Hepatocyte (in vitro differentiated cells): Measurements from ENCODE around the gene THAP2. TPM values are rescaled to one million over a fixed set of nuclear protein-coding genes. Genes with fewer than 3 reads are reported as not detected.

Experiments used
- DNase-seq: peaks from one replicate; pipeline ENCODE4 v3.0.0-alpha.2; 2016; ENCODE audit warnings: low spot score
- H2AFZ ChIP-seq: fragments of 200-600 bp; sonication (generic); 2 replicates; pipeline ENCODE4 v1.6.0; 2016; ENCODE audit warnings: antibody characterized with exemption, mild to moderate bottlenecking
- H3K27ac ChIP-seq: fragments of 200-600 bp; sonication (generic); 2 replicates; pipeline ENCODE4 v1.5.1; 2016; ENCODE audit warnings: mild to moderate bottlenecking
- H3K27me3 ChIP-seq: fragments of 200-600 bp; sonication (generic); 2 replicates; pipeline ENCODE4 v1.6.1; 2016
- H3K36me3 ChIP-seq: fragments of 200-600 bp; sonication (generic); replicated peaks from 2 replicates; pipeline ENCODE4 v1.5.1; 2016; ENCODE audit warnings: low read depth; ENCODE audit not compliant: insufficient read depth
- H3K4me1 ChIP-seq: fragments of 200-600 bp; sonication (generic); 2 replicates; pipeline ENCODE4 v1.5.1; 2016; ENCODE audit warnings: mild to moderate bottlenecking, moderate library complexity; ENCODE audit not compliant: insufficient read depth
- H3K4me2 ChIP-seq: fragments of 200-600 bp; sonication (generic); 2 replicates; pipeline ENCODE4 v1.6.0; 2016
- H3K4me3 ChIP-seq: fragments of 200-600 bp; sonication (generic); 2 replicates; pipeline ENCODE4 v1.5.1; 2016; ENCODE audit warnings: mild to moderate bottlenecking
- H3K79me2 ChIP-seq: fragments of 200-600 bp; sonication (generic); 2 replicates; pipeline ENCODE4 v1.6.0; 2017; ENCODE audit warnings: mild to moderate bottlenecking
- H3K9me2 ChIP-seq: fragments of 200-600 bp; sonication (generic); replicated peaks from 2 replicates; pipeline ENCODE4 v1.6.0; 2017; ENCODE audit warnings: mild to moderate bottlenecking; ENCODE audit not compliant: insufficient read depth
- H3K9me3 ChIP-seq: fragments of 200-600 bp; sonication (generic); 2 replicates; pipeline ENCODE4 v1.5.1; 2016; ENCODE audit warnings: low read depth, mild to moderate bottlenecking
- H4K20me1 ChIP-seq: fragments of 200-600 bp; sonication (generic); 2 replicates; pipeline ENCODE4 v1.6.0; 2016; ENCODE audit warnings: mild to moderate bottlenecking; ENCODE audit not compliant: insufficient read depth, poor library complexity, severe bottlenecking
- EZH2 ChIP-seq: fragments of 200-600 bp; sonication (generic); IDR thresholded peaks from 2 replicates; pipeline ENCODE4 v1.6.1; 2016; ENCODE audit warnings: antibody characterized with exemption, mild to moderate bottlenecking, borderline replicate concordance
- EZH2phosphoT487 ChIP-seq: fragments of 200-600 bp; sonication (generic); IDR thresholded peaks from one replicate; pipeline ENCODE4 v1.6.1; 2018; ENCODE audit warnings: antibody characterized with exemption, mild to moderate bottlenecking, low read depth, moderate library complexity; ENCODE audit not compliant: unreplicated experiment, severe bottlenecking
- WGBS: methylation state at CpG from one replicate; pipeline ENCODE4 v1.1.6; 2016; ENCODE audit warnings: low lambda C conversion rate; ENCODE audit errors: missing lambda C conversion rate; 5-methylcytosine and 5-hydroxymethylcytosine counted together
- polyA plus RNA-seq: library from polyadenylated mRNA; unstranded; fragments of >200 nt; fragmentation: Nextera tagmentation; extraction: Ambion mirVana; gene quantifications from 2 replicates; pipeline ENCODE4 v1.2.1, GENCODE V29; 2016
- total RNA-seq: library from RNA; depleted of rRNA; stranded (reverse); fragments of >200 nt; gene quantifications from 2 replicates; pipeline ENCODE4 v1.2.3, GENCODE V29; 2014
- TF ChIP-seq, protein P1 (sequence below): fragments of 200-600 bp; sonication (generic); IDR thresholded peaks from 2 replicates; pipeline ENCODE4 v1.5.1; 2016; ENCODE audit warnings: antibody characterized with exemption, mild to moderate bottlenecking; ENCODE audit not compliant: poor library complexity

The THAP2 gene
- total RNA-seq = 6.1 and 7.0 TPM in 2 replicates
- 6.1 and 6.9 TPM in 2 replicates for polyA plus RNA-seq

DNA sequence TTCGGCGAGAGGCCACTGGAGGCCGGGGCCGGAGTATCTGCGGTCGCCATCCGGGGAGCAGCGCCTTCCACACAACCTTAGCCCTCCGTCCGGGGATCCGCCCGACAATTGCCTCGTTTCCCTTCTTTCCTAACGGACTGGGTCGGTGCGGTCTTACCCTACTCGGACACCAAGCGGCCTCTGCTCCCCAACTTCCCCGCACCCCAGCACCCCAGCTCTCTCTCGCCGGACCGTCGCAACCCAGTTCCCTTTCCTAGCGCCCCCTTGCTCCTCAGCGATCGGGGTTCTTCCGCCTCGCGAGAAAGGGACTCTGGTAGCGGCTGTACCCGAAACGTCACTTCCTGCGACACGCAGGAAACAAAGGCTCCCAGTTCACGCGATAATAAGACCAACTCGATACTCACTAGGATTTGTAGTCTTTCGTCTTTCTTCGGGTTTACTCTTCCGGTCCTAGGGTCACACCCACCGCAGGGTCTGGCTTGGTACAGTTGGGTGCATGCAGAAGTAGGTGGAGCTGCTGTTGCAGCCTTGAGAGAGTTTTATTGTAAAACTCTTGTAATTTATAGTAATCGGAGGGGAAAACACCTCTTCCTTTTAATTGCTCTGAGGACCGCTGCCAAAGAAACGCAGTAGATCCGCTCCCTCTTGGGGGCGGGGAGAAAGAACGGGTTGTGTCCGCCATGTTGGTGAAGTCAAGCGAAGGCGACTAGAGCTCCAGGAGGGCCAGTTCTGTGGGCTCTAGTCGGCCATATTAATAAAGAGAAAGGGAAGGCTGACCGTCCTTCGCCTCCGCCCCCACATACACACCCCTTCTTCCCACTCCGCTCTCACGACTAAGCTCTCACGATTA lies at the start of gene THAP2, which contains the start of gene ZFC3H1:
Gene THAP2, plus strand, starts transcription at position 741 of the 850 bp plus-strand sequence. CDS start 209 bp downstream, outside the sequence.
Gene ZFC3H1, minus strand, starts transcription at position 288 of the 850 bp plus-strand sequence. Its CDS starts 238 bp downstream, at position 50.
- Histone ChIP-seq H3K4me2 (peak within 1 kb of the TSS; percentile 81), H3K79me2 (peaks cover 73% of the 10 kb centered on the region), H3K27ac (peak within 1 kb of the TSS; percentile 95), H3K4me3 (peak within 1 kb of the TSS; percentile 71), H2AFZ (peak within 1 kb of the TSS; percentile 64), H3K4me1 (peaks cover 7% of the 10 kb centered on the region), H3K27me3 (no peaks in the 10 kb centered on the region), H3K9me3 (no peaks in the 10 kb centered on the region), H4K20me1 (peaks cover 38% of the 10 kb centered on the region), H3K36me3 (no peaks in the 10 kb centered on the region), H3K9me2 (no peaks in the 10 kb centered on the region)
- DNase-seq = peak; percentile 98
- no peak for TF ChIP-seq EZH2
- TF ChIP-seq, protein P1, sequence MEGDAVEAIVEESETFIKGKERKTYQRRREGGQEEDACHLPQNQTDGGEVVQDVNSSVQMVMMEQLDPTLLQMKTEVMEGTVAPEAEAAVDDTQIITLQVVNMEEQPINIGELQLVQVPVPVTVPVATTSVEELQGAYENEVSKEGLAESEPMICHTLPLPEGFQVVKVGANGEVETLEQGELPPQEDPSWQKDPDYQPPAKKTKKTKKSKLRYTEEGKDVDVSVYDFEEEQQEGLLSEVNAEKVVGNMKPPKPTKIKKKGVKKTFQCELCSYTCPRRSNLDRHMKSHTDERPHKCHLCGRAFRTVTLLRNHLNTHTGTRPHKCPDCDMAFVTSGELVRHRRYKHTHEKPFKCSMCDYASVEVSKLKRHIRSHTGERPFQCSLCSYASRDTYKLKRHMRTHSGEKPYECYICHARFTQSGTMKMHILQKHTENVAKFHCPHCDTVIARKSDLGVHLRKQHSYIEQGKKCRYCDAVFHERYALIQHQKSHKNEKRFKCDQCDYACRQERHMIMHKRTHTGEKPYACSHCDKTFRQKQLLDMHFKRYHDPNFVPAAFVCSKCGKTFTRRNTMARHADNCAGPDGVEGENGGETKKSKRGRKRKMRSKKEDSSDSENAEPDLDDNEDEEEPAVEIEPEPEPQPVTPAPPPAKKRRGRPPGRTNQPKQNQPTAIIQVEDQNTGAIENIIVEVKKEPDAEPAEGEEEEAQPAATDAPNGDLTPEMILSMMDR = peak; percentile 25
- TF ChIP-seq EZH2phosphoT487 = no peak
- under 1% methylated on average over 56 of the region's 57 CpGs for WGBS

DNA sequence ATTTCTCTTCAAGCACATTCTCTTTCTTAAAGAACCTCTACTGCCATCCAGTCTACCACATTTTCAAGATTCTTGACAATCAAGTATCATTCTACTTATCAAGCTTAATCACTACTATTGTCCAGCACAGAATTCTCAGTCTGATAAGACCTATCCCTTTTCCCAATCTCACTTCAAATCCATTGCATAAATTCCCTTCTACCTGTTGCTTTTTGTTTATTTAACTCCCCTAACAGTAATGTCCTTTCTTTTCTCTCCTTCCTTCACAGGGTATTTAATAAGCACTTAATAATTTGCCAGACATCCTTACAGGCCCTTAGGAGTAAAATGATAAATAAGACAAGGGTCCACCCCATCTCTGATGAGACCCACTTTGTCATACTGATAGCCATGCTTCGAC lies 42.2 kb upstream of the THAP2 start:
- no peak overlapping the region for H3K4me3 ChIP-seq
- H3K4me1 ChIP-seq = no peaks in the 10 kb centered on the region
- no peak for DNase-seq
- H2AFZ ChIP-seq = no peak overlapping the region
- no peaks in the 10 kb centered on the region for H4K20me1 ChIP-seq
- H3K27me3 ChIP-seq = no peaks in the 10 kb centered on the region
- TF ChIP-seq, protein P1 = no peak
- no peak for TF ChIP-seq EZH2
- TF ChIP-seq EZH2phosphoT487 = no peak
- no peaks in the 10 kb centered on the region for H3K9me3 ChIP-seq
- no peak overlapping the region for H3K27ac ChIP-seq
- no peaks in the 10 kb centered on the region for H3K9me2 ChIP-seq
- 100% methylated on average over 1 of the region's 1 CpG for WGBS
- H3K4me2 ChIP-seq = no peak overlapping the region
- peaks cover 16% of the 10 kb centered on the region for H3K79me2 ChIP-seq
- H3K36me3 ChIP-seq = peaks cover 5% of the 10 kb centered on the region

DNA sequence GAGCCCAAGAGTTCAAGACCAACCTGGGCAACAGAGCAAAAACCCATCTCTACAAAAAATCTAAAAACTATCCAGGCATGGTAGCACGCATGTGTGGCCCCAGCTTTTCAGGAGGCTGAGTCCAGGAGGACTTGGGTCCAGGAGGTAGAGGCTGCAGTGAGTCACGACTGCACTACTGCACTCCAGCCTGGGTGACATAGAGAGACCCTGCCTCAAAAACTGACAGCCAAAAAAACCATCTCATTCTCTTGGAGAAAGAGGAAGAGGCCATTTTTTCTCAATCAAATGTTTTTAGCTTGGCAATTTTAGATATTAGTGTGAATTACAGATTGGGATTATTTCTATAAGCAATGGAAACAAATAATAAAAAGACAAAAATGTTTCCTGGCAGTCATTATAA lies 38.6 kb upstream of the THAP2 start:
- H3K36me3 ChIP-seq = no peaks in the 10 kb centered on the region
- WGBS = 97% methylated on average over 2 of the region's 2 CpGs
- H2AFZ ChIP-seq = no peak overlapping the region
- no peaks in the 10 kb centered on the region for H3K9me3 ChIP-seq
- no peaks in the 10 kb centered on the region for H3K4me1 ChIP-seq
- DNase-seq = no peak
- no peak overlapping the region for H3K27ac ChIP-seq
- no peak overlapping the region for H3K4me2 ChIP-seq
- no peaks in the 10 kb centered on the region for H4K20me1 ChIP-seq
- H3K4me3 ChIP-seq = no peak overlapping the region
- no peaks in the 10 kb centered on the region for H3K9me2 ChIP-seq
- peaks cover 16% of the 10 kb centered on the region for H3K79me2 ChIP-seq
- no peaks in the 10 kb centered on the region for H3K27me3 ChIP-seq
- TF ChIP-seq EZH2phosphoT487 (no peak), EZH2 (no peak)
- TF ChIP-seq, protein P1 = no peak
